GM06990 (cell line): Measurements from ENCODE around the gene HECW1.

Experiments
- DNase-seq: peaks from one replicate; pipeline ENCODE4 v3.0.0-alpha.2; 2011; ENCODE audit not compliant: insufficient read length; ENCODE audit errors: extremely low read depth
- H3K27me3 ChIP-seq: replicated peaks from 2 replicates; pipeline ENCODE4 v1.6.0; 2011; ENCODE audit warnings: low read length; ENCODE audit not compliant: control insufficient read depth, insufficient read depth
- H3K36me3 ChIP-seq: 2 replicates; pipeline ENCODE4 v1.5.1; 2011; ENCODE audit warnings: low read length; ENCODE audit not compliant: control insufficient read depth, insufficient read depth
- H3K4me3 ChIP-seq: replicated peaks from 2 replicates; pipeline ENCODE4 v1.5.1; 2011; ENCODE audit warnings: low read depth, mild to moderate bottlenecking, control low read depth, low read length
- TF ChIP-seq, protein P1 (sequence below): IDR thresholded peaks from 2 replicates; pipeline ENCODE4 v1.5.1; 2011; ENCODE audit warnings: low read length, control low read depth, mild to moderate bottlenecking, inconsistent platforms; ENCODE audit not compliant: insufficient read depth, poor library complexity, severe bottlenecking

The HECW1 gene

DNA sequence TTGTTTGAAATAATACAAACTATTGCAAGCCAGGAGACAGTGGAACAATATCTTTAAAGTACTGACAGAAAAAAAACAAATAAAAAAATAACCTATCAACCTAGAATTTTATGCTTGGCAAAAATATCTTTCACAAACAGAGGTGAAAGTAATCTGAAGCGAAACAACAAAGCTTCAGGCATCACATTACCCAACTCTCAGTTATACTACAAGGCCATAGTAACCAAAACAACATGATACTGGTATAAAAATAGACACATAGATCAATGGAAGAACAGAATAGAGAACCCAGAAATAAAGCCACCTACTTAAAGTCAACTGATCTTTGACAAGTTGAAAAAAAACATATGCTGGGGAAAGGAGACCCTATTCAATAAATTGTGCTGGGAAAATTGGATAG lies 26.5 kb upstream of the HECW1 start:
- no peak for DNase-seq

DNA sequence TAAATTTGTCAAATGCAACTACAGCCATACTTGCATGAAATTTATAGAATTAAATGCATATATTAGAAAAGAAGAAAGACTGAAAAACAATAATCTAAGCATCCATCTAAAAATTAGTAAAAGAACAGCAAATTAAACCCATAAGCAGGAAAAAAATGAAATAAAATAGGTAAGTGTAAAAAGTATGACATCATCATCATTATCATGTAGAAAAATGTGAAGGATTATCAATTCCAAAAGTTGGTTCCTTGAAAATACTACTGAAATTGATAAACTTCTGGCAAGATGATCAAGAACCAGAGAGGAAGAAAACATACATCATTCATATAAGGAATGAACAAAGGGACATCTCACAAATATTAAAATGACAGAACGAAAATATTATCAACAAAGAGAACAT lies 19.6 kb upstream of the HECW1 start:
- TF ChIP-seq, protein P1, sequence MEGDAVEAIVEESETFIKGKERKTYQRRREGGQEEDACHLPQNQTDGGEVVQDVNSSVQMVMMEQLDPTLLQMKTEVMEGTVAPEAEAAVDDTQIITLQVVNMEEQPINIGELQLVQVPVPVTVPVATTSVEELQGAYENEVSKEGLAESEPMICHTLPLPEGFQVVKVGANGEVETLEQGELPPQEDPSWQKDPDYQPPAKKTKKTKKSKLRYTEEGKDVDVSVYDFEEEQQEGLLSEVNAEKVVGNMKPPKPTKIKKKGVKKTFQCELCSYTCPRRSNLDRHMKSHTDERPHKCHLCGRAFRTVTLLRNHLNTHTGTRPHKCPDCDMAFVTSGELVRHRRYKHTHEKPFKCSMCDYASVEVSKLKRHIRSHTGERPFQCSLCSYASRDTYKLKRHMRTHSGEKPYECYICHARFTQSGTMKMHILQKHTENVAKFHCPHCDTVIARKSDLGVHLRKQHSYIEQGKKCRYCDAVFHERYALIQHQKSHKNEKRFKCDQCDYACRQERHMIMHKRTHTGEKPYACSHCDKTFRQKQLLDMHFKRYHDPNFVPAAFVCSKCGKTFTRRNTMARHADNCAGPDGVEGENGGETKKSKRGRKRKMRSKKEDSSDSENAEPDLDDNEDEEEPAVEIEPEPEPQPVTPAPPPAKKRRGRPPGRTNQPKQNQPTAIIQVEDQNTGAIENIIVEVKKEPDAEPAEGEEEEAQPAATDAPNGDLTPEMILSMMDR, result no peak
- no peaks in the 10 kb centered on the region for H3K36me3 ChIP-seq
- H3K27me3 ChIP-seq, result no peaks in the 10 kb centered on the region
- no peak overlapping the region for H3K4me3 ChIP-seq
- no peak for DNase-seq

More for the DNA sequence above, 26.5 kb upstream of the HECW1 start:
- TF ChIP-seq, protein P1, result no peak
- H3K27me3 ChIP-seq, result no peaks in the 10 kb centered on the region
- no peaks in the 10 kb centered on the region for H3K36me3 ChIP-seq
- no peak overlapping the region for H3K4me3 ChIP-seq

DNA sequence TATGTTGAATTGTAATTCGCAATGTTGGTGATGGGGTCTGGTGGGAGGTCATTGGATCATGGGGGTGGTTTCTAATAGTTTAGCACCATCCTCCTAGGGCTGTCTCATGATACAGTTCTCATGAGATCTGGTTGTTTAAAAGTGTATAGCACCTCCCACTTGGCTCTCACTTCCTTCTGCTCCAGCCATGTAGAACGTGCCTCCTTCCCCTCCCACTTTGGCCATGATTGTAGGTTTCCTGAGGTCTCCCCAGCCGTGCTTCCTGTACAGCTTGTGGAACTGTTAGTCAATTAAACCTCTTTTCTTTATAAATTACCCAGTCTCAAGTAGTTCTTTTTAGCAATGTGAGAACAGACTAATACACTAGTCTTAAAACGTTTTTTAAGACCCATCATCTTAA lies 15.6 kb upstream of the HECW1 start:
- DNase-seq, result no peak
- TF ChIP-seq, protein P1, result no peak

DNA sequence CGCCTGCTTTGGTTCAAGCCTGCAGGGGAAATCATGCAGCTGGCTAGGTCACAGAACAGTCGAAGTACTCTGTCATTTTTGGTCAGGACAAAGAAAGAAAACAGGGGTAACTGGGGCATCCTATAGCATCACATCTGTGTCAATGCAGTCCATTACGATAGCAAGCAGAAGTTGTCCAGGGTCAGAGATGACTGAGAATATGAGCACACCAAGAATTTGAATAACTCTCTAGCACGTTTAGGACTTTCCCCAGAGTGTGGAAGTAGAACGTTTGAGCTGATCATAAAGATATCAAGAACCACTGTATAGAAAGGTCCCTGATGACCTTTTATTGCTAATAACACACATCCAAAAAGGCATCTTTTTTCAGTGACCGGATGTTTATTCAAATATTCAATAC lies 12.7 kb upstream of the HECW1 start:
- Histone ChIP-seq H3K36me3 (no peaks in the 10 kb centered on the region), H3K4me3 (no peak overlapping the region), H3K27me3 (no peaks in the 10 kb centered on the region)
- TF ChIP-seq, protein P1, result no peak
- no peak for DNase-seq

More for the DNA sequence above, 15.6 kb upstream of the HECW1 start:
- no peak overlapping the region for H3K4me3 ChIP-seq
- no peaks in the 10 kb centered on the region for H3K27me3 ChIP-seq
- H3K36me3 ChIP-seq, result no peaks in the 10 kb centered on the region

DNA sequence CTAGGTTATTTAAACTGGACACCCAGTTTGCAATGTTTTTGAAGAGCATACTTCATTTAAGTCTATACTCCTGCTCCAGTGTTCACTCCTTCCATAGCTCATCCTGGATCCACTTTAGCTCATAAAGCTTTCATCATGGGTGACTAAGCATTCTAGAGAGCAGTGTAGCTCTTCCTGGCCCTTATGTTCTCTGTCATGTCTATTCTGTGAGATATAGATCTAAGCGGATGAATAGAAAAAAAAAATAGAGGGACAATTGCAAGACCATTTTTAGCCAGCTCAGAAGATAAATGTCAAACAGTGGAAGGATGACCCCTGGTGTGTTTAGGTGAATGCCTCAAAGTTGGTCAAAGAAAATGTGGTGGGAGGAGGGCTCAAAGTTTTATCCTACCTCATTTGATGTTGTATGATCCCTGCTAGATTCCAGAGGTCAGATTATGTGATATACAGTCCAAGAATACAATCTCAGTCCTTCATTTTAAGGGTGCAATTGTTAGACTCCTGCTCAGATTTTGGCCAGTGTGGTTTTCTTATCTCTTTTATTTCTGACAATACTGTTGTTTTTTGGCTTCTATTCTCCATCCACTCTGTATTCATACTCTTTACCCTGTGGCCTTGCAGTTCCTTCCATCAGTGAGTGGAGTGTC lies 7.5 kb upstream of the HECW1 start:
- no peak for DNase-seq
- H3K4me3 ChIP-seq, result no peak overlapping the region
- H3K36me3 ChIP-seq, result no peaks in the 10 kb centered on the region
- no peaks in the 10 kb centered on the region for H3K27me3 ChIP-seq
- TF ChIP-seq, protein P1, result no peak

DNA sequence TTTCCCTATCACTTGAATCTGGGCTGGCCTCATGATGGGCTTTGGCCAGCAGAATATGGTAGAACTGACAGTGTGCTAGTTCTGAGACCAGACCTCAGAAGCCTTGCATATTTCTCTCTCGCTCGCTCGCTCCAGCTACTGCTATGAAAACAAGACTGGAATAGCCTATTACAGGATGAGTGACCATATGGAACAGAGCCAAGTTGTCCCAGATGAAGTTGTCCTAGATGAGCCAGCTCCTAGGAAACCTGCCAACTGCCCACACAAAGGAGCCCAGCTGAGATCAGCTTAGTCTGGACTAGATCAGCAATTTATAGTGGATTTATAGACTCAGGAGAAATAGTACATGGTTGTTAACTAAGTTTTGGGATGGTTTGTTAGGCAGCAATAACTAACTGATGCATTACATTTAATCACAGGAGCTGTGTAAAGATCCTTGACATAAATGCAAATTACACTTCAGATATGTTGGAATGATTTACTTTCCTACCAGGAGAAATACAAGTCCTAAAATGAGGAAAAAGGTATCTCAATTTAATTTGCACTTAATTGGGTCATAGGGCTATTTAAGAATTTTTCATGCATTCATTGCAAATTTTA lies 6.8 kb upstream of the HECW1 start:
- TF ChIP-seq, protein P1, result no peak
- Histone ChIP-seq H3K36me3 (no peaks in the 10 kb centered on the region), H3K27me3 (no peaks in the 10 kb centered on the region), H3K4me3 (no peak overlapping the region)
- no peak for DNase-seq
